ENCODE measurements around the gene CLEC20A.

DNA sequence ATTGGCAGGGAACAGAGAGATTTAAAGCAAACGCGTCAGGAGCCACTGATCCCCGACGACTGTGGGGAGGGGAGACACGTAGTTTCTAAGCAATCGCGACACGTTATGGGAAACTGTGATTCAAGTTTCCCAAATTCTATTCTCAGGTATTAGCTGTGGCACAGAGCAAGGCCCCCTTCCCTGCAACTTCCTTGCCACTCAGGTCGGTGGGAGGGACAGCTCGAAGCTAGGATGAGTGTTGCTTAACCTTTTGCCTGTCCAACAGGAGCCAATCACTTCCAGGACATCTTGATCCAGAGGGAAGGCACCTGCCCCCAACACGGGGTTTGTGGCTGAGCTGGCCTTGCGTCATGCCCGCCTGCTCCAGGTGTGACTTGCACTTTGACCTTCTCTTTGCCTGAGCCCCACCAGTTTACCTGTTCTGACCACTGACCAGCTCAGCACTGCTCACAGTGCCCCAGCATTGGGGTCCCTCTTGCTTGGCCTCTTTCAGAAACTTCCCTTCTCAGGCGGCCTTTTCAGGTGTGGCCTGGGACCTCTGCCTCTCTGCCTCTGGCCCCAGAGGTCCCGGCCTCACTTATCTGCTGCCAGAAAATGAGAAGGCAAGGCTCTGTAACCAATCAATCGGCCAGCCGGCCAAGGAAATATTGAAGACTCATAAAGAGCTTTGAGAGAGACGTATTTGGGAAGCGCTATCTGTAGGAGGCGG, 40.8 kb upstream of the CLEC20A start:
- TF ChIP-seq CHD2 (IDR thresholded peaks at IDR 0.05; ENCODE audit: low read length) (no peak), POLR2AphosphoS5 (IDR thresholded peaks at IDR 0.05; ENCODE audit: low read depth, low read length) (no peak), FOSL1 (IDR thresholded peaks at IDR 0.05; ENCODE audit: insufficient read depth, low read depth, low read length) (no peak), CEBPB (IDR thresholded peaks at IDR 0.05; ENCODE audit: low read depth, low read length) (no peak), POLR2A (IDR thresholded peaks at IDR 0.05; ENCODE audit: control extremely low read depth in 1 of 2, low read depth in 2 of 2, low read length in 2 of 2) (no peak), TCF12 (IDR thresholded peaks at IDR 0.05; ENCODE audit: low read depth, low read length) (no peak), EGR1 (IDR thresholded peaks at IDR 0.05; ENCODE audit: borderline replicate concordance, low read depth, low read length) (no peak)
- TF ChIP-seq, protein P1, sequence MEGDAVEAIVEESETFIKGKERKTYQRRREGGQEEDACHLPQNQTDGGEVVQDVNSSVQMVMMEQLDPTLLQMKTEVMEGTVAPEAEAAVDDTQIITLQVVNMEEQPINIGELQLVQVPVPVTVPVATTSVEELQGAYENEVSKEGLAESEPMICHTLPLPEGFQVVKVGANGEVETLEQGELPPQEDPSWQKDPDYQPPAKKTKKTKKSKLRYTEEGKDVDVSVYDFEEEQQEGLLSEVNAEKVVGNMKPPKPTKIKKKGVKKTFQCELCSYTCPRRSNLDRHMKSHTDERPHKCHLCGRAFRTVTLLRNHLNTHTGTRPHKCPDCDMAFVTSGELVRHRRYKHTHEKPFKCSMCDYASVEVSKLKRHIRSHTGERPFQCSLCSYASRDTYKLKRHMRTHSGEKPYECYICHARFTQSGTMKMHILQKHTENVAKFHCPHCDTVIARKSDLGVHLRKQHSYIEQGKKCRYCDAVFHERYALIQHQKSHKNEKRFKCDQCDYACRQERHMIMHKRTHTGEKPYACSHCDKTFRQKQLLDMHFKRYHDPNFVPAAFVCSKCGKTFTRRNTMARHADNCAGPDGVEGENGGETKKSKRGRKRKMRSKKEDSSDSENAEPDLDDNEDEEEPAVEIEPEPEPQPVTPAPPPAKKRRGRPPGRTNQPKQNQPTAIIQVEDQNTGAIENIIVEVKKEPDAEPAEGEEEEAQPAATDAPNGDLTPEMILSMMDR (IDR thresholded peaks at IDR 0.05; ENCODE audit: control extremely low read depth in 1 of 3, insufficient read depth in 1 of 3, low read depth in 1 of 3, low read length in 3 of 3), result no peak
- TF ChIP-seq, protein P2, sequence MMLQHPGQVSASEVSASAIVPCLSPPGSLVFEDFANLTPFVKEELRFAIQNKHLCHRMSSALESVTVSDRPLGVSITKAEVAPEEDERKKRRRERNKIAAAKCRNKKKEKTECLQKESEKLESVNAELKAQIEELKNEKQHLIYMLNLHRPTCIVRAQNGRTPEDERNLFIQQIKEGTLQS (IDR thresholded peaks at IDR 0.05; ENCODE audit: insufficient read depth, low read depth, low read length), result no peak

Measured in H1 (cell line).